ENCODE measurements around the gene CEP95. TPM values are rescaled to one million over a fixed set of nuclear protein-coding genes. Genes with fewer than 3 reads are reported as not detected.
"Not testable (repeated sequence)": the region's sequence is repeated elsewhere in the genome, so short reads cannot be mapped to it uniquely, and the experiment has no call there.

Gene CEP95
- polyA plus RNA-seq (ENCODE audit: insufficient read length): 52.9 TPM

- DNase-seq: peak; percentile 98
These were observed at the start of gene CEP95 for GRCh38 chr17:64506576-64507412. Gene CEP95, plus strand, starts transcription at chr17:64506977. Its CDS starts 121 bp downstream, at chr17:64507098.

- DNase-seq: no peak
These were observed 49.6 kb upstream of the CEP95 start for GRCh38 chr17:64457156-64457555.

- DNase-seq: no peak
These were observed 48.0 kb upstream of the CEP95 start for GRCh38 chr17:64458756-64459155.

GRCh38 chr17:64459284-64459747 is 47.5 kb upstream of the CEP95 start:
- DNase-seq: no peak

- DNase-seq: not testable (repeated sequence)
These were observed 47.0 kb upstream of the CEP95 start for GRCh38 chr17:64459818-64460217.

GRCh38 chr17:64460955-64461354 is 45.8 kb upstream of the CEP95 start:
- DNase-seq: peak; percentile 48

- DNase-seq: no peak
These were observed 45.0 kb upstream of the CEP95 start for GRCh38 chr17:64461788-64462187.

- DNase-seq: no peak
These were observed 40.6 kb upstream of the CEP95 start for GRCh38 chr17:64466019-64466735.

GRCh38 chr17:64466834-64467233 is 39.9 kb upstream of the CEP95 start:
- not testable (repeated sequence) for DNase-seq

- no peak for DNase-seq
These were observed 36.2 kb upstream of the CEP95 start for GRCh38 chr17:64470625-64471024.

GRCh38 chr17:64471440-64471839 is 35.3 kb upstream of the CEP95 start:
- DNase-seq: no peak

GRCh38 chr17:64472564-64472963 is 34.2 kb upstream of the CEP95 start:
- no peak for DNase-seq

GRCh38 chr17:64477849-64478248 is 28.9 kb upstream of the CEP95 start:
- DNase-seq: no peak

- DNase-seq: no peak
These were observed 25.8 kb upstream of the CEP95 start for GRCh38 chr17:64480951-64481350.

GRCh38 chr17:64484380-64484779 is 22.4 kb upstream of the CEP95 start:
- DNase-seq: no peak

GRCh38 chr17:64488301-64488700 is 18.5 kb upstream of the CEP95 start:
- DNase-seq: no peak

GRCh38 chr17:64491034-64491860 is 15.5 kb upstream of the CEP95 start:
- DNase-seq: no peak

- DNase-seq: no peak
These were observed 14.8 kb upstream of the CEP95 start for GRCh38 chr17:64491994-64492393.

GRCh38 chr17:64492481-64493109 is 14.2 kb upstream of the CEP95 start:
- no peak for DNase-seq

GRCh38 chr17:64494121-64494520 is 12.7 kb upstream of the CEP95 start:
- DNase-seq: no peak

GRCh38 chr17:64495300-64495699 is 11.5 kb upstream of the CEP95 start:
- DNase-seq: not testable (repeated sequence)

GRCh38 chr17:64496348-64496785 is 10.4 kb upstream of the CEP95 start:
- DNase-seq: no peak
